Germinal center (tissue), 1 donor: ENCODE results near the gene THBS3.
"Not testable (repeated sequence)": the region's sequence is repeated elsewhere in the genome, so short reads cannot be mapped to it uniquely, and the experiment has no call there.

Experiments used
- DNase-seq: peaks from one replicate; pipeline ENCODE4 v3.0.0; 2012; ENCODE audit warnings: mixed read lengths, low spot score

THBS3 gene

GRCh38 chr1:155206891-155207805, 549 bp downstream of the THBS3 start:
- DNase-seq = peak; percentile 83

GRCh38 chr1:155205969-155206593, 1.6 kb downstream of the THBS3 start:
- no peak for DNase-seq

GRCh38 chr1:155205035-155205434, 2.7 kb downstream of the THBS3 start:
- no peak for DNase-seq

- DNase-seq = no peak
These were observed 4.8 kb downstream of the THBS3 start for GRCh38 chr1:155202731-155203515.

GRCh38 chr1:155202198-155202597, 5.5 kb downstream of the THBS3 start:
- no peak for DNase-seq

- DNase-seq = no peak
These were observed 6.8 kb downstream of the THBS3 start for GRCh38 chr1:155200920-155201319.

- no peak for DNase-seq
These were observed 7.9 kb downstream of the THBS3 start for GRCh38 chr1:155199792-155200191.

GRCh38 chr1:155198547-155198906, 9.2 kb downstream of the THBS3 start:
- no peak for DNase-seq

- no peak for DNase-seq
These were observed 9.7 kb downstream of the THBS3 start for GRCh38 chr1:155197901-155198546.

GRCh38 chr1:155196893-155197638, 10.6 kb downstream of the THBS3 start:
- DNase-seq = no peak

GRCh38 chr1:155196103-155196892, 11.4 kb downstream of the THBS3 start:
- DNase-seq = no peak

- DNase-seq = no peak
These were observed 12.2 kb downstream of the THBS3 start for GRCh38 chr1:155195201-155196102.

GRCh38 chr1:155193991-155194240, 13.8 kb downstream of the THBS3 start:
- DNase-seq = not testable (repeated sequence)

GRCh38 chr1:155193275-155193990, 14.3 kb downstream of the THBS3 start:
- DNase-seq = peak; percentile 78

GRCh38 chr1:155192346-155193274, 15.1 kb downstream of the THBS3 start:
- DNase-seq = no peak

GRCh38 chr1:155191904-155192303, 15.8 kb downstream of the THBS3 start:
- no peak for DNase-seq

- DNase-seq = not testable (repeated sequence)
These were observed 17.8 kb downstream of the THBS3 start for GRCh38 chr1:155189926-155190325.

GRCh38 chr1:155188268-155188667, 19.4 kb downstream of the THBS3 start:
- no peak for DNase-seq
